Fibroblast of lung (primary cell): ENCODE measurements around the gene WDR54. TPM values are rescaled to one million over a fixed set of nuclear protein-coding genes. Genes with fewer than 3 reads are reported as not detected.
A peak's percentile ranks its signal among the peaks of the same experiment; 100 is the strongest.
"Not testable (repeated sequence)": the region's sequence is repeated elsewhere in the genome, so short reads cannot be mapped to it uniquely, and the experiment has no call there.

Experiments
- DNase-seq, 2 donors: peaks; one replicate each; pipeline versions ENCODE4 v3.0.0 to v3.0.0-alpha.2; 2010; ENCODE audit warnings: low read depth in 2 of 2
- H2AFZ ChIP-seq: 2 replicates; pipeline ENCODE4 v1.5.1; 2012; ENCODE audit warnings: low read length, control low read depth, inconsistent platforms
- H3K27ac ChIP-seq: 2 replicates; pipeline ENCODE4 v1.5.1; 2011; ENCODE audit warnings: low read length, control low read depth; ENCODE audit not compliant: insufficient read depth
- H3K27me3 ChIP-seq: 2 replicates; pipeline ENCODE4 v1.5.1; 2011; ENCODE audit warnings: mild to moderate bottlenecking, low read length; ENCODE audit not compliant: control insufficient read depth, insufficient read depth
- H3K36me3 ChIP-seq: 2 replicates; pipeline ENCODE4 v1.5.1; 2011; ENCODE audit warnings: low read length; ENCODE audit not compliant: control insufficient read depth, insufficient read depth
- H3K4me1 ChIP-seq: 2 replicates; pipeline ENCODE4 v1.5.1; 2011; ENCODE audit warnings: low read length; ENCODE audit not compliant: control insufficient read depth, insufficient read depth; ENCODE audit errors: extremely low read depth
- H3K4me2 ChIP-seq: 2 replicates; pipeline ENCODE4 v1.5.1; 2011; ENCODE audit warnings: low read length, control low read depth; ENCODE audit not compliant: insufficient read depth; ENCODE audit errors: extremely low read depth
- H3K4me3 ChIP-seq, 4 experiments: fragments of 200-600 bp in 1 of 4; sonication (generic) in 1 of 4; replicated peaks in 1 of 4; 2 replicates each; pipeline ENCODE4 v1.5.1; 2011 to 2016; ENCODE audit warnings: low read length in 4 of 4, low read depth in 3 of 4, mild to moderate bottlenecking in 3 of 4, control low read depth in 2 of 4, inconsistent platforms in 1 of 4, mixed read lengths in 1 of 4; ENCODE audit not compliant: insufficient read depth in 1 of 4; ENCODE audit errors: control extremely low read depth in 1 of 4
- H3K79me2 ChIP-seq: 2 replicates; pipeline ENCODE4 v1.5.1; 2012; ENCODE audit warnings: mild to moderate bottlenecking, low read length, inconsistent platforms; ENCODE audit not compliant: control insufficient read depth, insufficient read depth
- H3K9ac ChIP-seq: 2 replicates; pipeline ENCODE4 v1.5.1; 2011; ENCODE audit warnings: mild to moderate bottlenecking, low read length, control low read depth; ENCODE audit not compliant: insufficient read depth
- H3K9me3 ChIP-seq: 2 replicates; pipeline ENCODE4 v1.5.1; 2012; ENCODE audit warnings: low read depth, low read length; ENCODE audit not compliant: control insufficient read depth, insufficient read depth
- H4K20me1 ChIP-seq: 2 replicates; pipeline ENCODE4 v1.5.1; 2011; ENCODE audit warnings: low read length; ENCODE audit not compliant: control insufficient read depth, insufficient read depth; ENCODE audit errors: extremely low read depth
- CTCF ChIP-seq, 2 donors: IDR thresholded peaks in 1 of 2; conservative IDR thresholded peaks in 1 of 2; 1 replicate in 1 of 2; 2 replicates in 1 of 2; pipeline ENCODE4 v1.5.1; 2011 to 2012; ENCODE audit warnings: low read length in 2 of 2, control low read depth in 1 of 2, inconsistent platforms in 1 of 2, low read depth in 1 of 2, mild to moderate bottlenecking in 1 of 2
- EZH2 ChIP-seq: IDR thresholded peaks from 2 replicates; pipeline ENCODE4 v1.5.1; 2012; ENCODE audit warnings: low read length, control low read depth, mild to moderate bottlenecking; ENCODE audit errors: missing control alignments
- polyA plus RNA-seq, 2 donors: library from polyadenylated mRNA; depleted of rRNA in 1 of 2; stranded (reverse) in 1 of 2; unstranded in 1 of 2; fragments of >200 nt; gene quantifications; 2 replicates each; pipeline ENCODE4 v1.2.1, GENCODE V29; 2011 to 2012; ENCODE audit warnings: missing spikeins in 1 of 2
- total RNA-seq: library from RNA; depleted of rRNA; stranded (reverse); fragments of >200 nt; gene quantifications from 2 replicates; pipeline ENCODE4 v1.2.1, GENCODE V29; 2014

The WDR54 gene
- total and polyA plus RNA-seq, 2 donors (not counting 1 experiment from before 2014, with no cell fraction given) = 24.3 to 27.1 TPM

GRCh38 chr2:74440378-74441169 is 19.0 kb downstream of the WDR54 start:
- TF ChIP-seq CTCF (conservative IDR thresholded peaks at IDR 0.05 in 1 of 2, IDR thresholded peaks at IDR 0.05 in 1 of 2; ENCODE audit: low read depth in 1 of 2, low read length in 2 of 2) (peak; percentile 1 to 25), EZH2 (no peak)
- no peaks in the 10 kb centered on the region for H3K79me2 ChIP-seq
- H3K9ac ChIP-seq = peak overlapping the region; percentile 48

GRCh38 chr2:74441170-74441689 is 19.7 kb downstream of the WDR54 start:
- no peak for DNase-seq
- Histone ChIP-seq H2AFZ (no peak overlapping the region), H3K4me1 (peaks cover 12% of the 10 kb centered on the region), H3K27me3 (no peaks in the 10 kb centered on the region), H4K20me1 (no peaks in the 10 kb centered on the region), H3K36me3 (no peaks in the 10 kb centered on the region), H3K9me3 (no peaks in the 10 kb centered on the region), H3K9ac (no peak overlapping the region), H3K27ac (no peak overlapping the region), H3K4me2 (no peak overlapping the region), H3K4me3 (peak overlapping the region in 1 of 4 experiments; percentile 18), H3K79me2 (no peaks in the 10 kb centered on the region)
- TF ChIP-seq CTCF (conservative IDR thresholded peaks at IDR 0.05 in 1 of 2, IDR thresholded peaks at IDR 0.05 in 1 of 2; ENCODE audit: low read depth in 1 of 2, low read length in 2 of 2) (no peak), EZH2 (no peak)

More at GRCh38 chr2:74440378-74441169, 19.0 kb downstream of the WDR54 start:
- H3K4me3 ChIP-seq = peak overlapping the region; percentile 68 to 84 (median 77)
- H2AFZ ChIP-seq = peak overlapping the region; percentile 86
- H3K4me2 ChIP-seq = peak overlapping the region; percentile 99
- no peaks in the 10 kb centered on the region for H3K36me3 ChIP-seq
- no peaks in the 10 kb centered on the region for H3K27me3 ChIP-seq
- peaks cover 12% of the 10 kb centered on the region for H3K4me1 ChIP-seq
- peak; percentile 83 to 85 for DNase-seq
- no peaks in the 10 kb centered on the region for H4K20me1 ChIP-seq
- peak overlapping the region; percentile 71 for H3K27ac ChIP-seq
- no peaks in the 10 kb centered on the region for H3K9me3 ChIP-seq

GRCh38 chr2:74441690-74442482 is 20.4 kb downstream of the WDR54 start, which contains the start of gene RTKN:
Gene RTKN (minus strand): TSS chr2:74441937. CDS start chr2:74441816, 121 bp downstream.
- H3K9me3 ChIP-seq = no peaks in the 10 kb centered on the region
- H3K4me2 ChIP-seq = peak within 1 kb of the TSS; percentile 99
- H3K27ac ChIP-seq = no peak within 1 kb of the TSS
- no peaks in the 10 kb centered on the region for H3K36me3 ChIP-seq
- no peak within 1 kb of the TSS for H3K9ac ChIP-seq
- peak within 1 kb of the TSS in 2 of 4 experiments; percentile 18 to 84 for H3K4me3 ChIP-seq
- no peaks in the 10 kb centered on the region for H3K27me3 ChIP-seq
- no peak for DNase-seq
- peak within 1 kb of the TSS; percentile 27 for H2AFZ ChIP-seq
- TF ChIP-seq CTCF (conservative IDR thresholded peaks at IDR 0.05 in 1 of 2, IDR thresholded peaks at IDR 0.05 in 1 of 2; ENCODE audit: low read depth in 1 of 2, low read length in 2 of 2) = no peak
- no peak for TF ChIP-seq EZH2
- H4K20me1 ChIP-seq = no peaks in the 10 kb centered on the region
- H3K4me1 ChIP-seq = peaks cover 12% of the 10 kb centered on the region
- H3K79me2 ChIP-seq = no peaks in the 10 kb centered on the region

GRCh38 chr2:74442483-74443297 is 21.2 kb downstream of the WDR54 start:
- H3K9ac ChIP-seq, H3K36me3 ChIP-seq, H3K9me3 ChIP-seq, H3K79me2 ChIP-seq, H3K4me3 ChIP-seq, H3K27me3 ChIP-seq, DNase-seq, H3K4me1 ChIP-seq, H2AFZ ChIP-seq, H3K27ac ChIP-seq, H4K20me1 ChIP-seq, H3K4me2 ChIP-seq: not testable (repeated sequence)
